Parathyroid adenoma (tissue), 2 donors: ENCODE results near the gene CREBZF.
"Not testable (repeated sequence)": the region's sequence is repeated elsewhere in the genome, so short reads cannot be mapped to it uniquely, and the experiment has no call there.

Experiments
- H2AFZ ChIP-seq: fragments of 300-600 bp; sonication (generic); one replicate; pipeline ENCODE4 v1.7.0; 2017; ENCODE audit warnings: antibody characterized with exemption, mild to moderate bottlenecking
- H3K27ac ChIP-seq: fragments of 300-600 bp; sonication (generic); one replicate; pipeline ENCODE4 v1.7.0; 2017
- H3K27me3 ChIP-seq: fragments of 300-600 bp; sonication (generic); one replicate; pipeline ENCODE4 v1.7.0; 2017; ENCODE audit warnings: low read length; ENCODE audit not compliant: control insufficient read depth, insufficient read depth
- H3K36me3 ChIP-seq: fragments of 300-600 bp; sonication (generic); one replicate; pipeline ENCODE4 v1.7.0; 2017; ENCODE audit warnings: low read length; ENCODE audit not compliant: control insufficient read depth, insufficient read depth
- H3K4me1 ChIP-seq: fragments of 300-600 bp; sonication (generic); one replicate; pipeline ENCODE4 v1.7.0; 2017; ENCODE audit warnings: control low read depth
- H3K4me2 ChIP-seq: fragments of 300-600 bp; sonication (generic); one replicate; pipeline ENCODE4 v1.7.0; 2017; ENCODE audit warnings: low read length
- H3K4me3 ChIP-seq: fragments of 300-600 bp; sonication (generic); one replicate; pipeline ENCODE4 v1.7.0; 2017; ENCODE audit warnings: low read depth, low read length
- H3K79me2 ChIP-seq: fragments of 300-600 bp; sonication (generic); one replicate; pipeline ENCODE4 v1.7.0; 2017; ENCODE audit warnings: control low read depth
- H3K9ac ChIP-seq: fragments of 300-600 bp; sonication (generic); one replicate; pipeline ENCODE4 v1.7.0; 2017; ENCODE audit warnings: mild to moderate bottlenecking
- H3K9me3 ChIP-seq: fragments of 300-600 bp; sonication (generic); one replicate; pipeline ENCODE4 v1.7.0; 2017; ENCODE audit warnings: low read length; ENCODE audit not compliant: control insufficient read depth
- CTCF ChIP-seq: fragments of 300-600 bp; sonication (generic); IDR thresholded peaks from one replicate; pipeline ENCODE4 v1.7.0; 2017; ENCODE audit warnings: antibody characterized with exemption, mild to moderate bottlenecking
- donor health status: primary hyperparathyroidism.

The CREBZF gene

GRCh38 chr11:85656777-85657176 lies 8.2 kb downstream of the CREBZF start:
- no peaks in the 10 kb centered on the region for H3K27me3 ChIP-seq
- H3K4me2 ChIP-seq: no peak overlapping the region
- H3K27ac ChIP-seq: no peak overlapping the region
- H3K79me2 ChIP-seq: peaks cover 4% of the 10 kb centered on the region
- H3K4me3 ChIP-seq: no peak overlapping the region
- no peak overlapping the region for H2AFZ ChIP-seq
- no peak for TF ChIP-seq CTCF
- peaks cover 3% of the 10 kb centered on the region for H3K4me1 ChIP-seq
- H3K9me3 ChIP-seq: no peaks in the 10 kb centered on the region
- no peaks in the 10 kb centered on the region for H3K36me3 ChIP-seq
- no peak overlapping the region for H3K9ac ChIP-seq

GRCh38 chr11:85654343-85654742 lies 10.6 kb downstream of the CREBZF start:
- H3K27ac ChIP-seq, H3K27me3 ChIP-seq: not testable (repeated sequence)

GRCh38 chr11:85652786-85653447 lies 12.0 kb downstream of the CREBZF start:
- Histone ChIP-seq H3K4me2 (no peak overlapping the region), H3K27ac (no peak overlapping the region), H3K9ac (no peak overlapping the region), H3K4me3 (no peak overlapping the region), H3K9me3 (no peaks in the 10 kb centered on the region), H3K36me3 (no peaks in the 10 kb centered on the region), H3K4me1 (no peaks in the 10 kb centered on the region), H2AFZ (no peak overlapping the region), H3K79me2 (no peaks in the 10 kb centered on the region), H3K27me3 (no peaks in the 10 kb centered on the region)
- TF ChIP-seq CTCF: no peak

More at GRCh38 chr11:85654343-85654742, 10.6 kb downstream of the CREBZF start:
- H3K4me1 ChIP-seq, H3K79me2 ChIP-seq, H3K4me3 ChIP-seq, H3K9me3 ChIP-seq, H3K36me3 ChIP-seq, H3K9ac ChIP-seq, H2AFZ ChIP-seq, H3K4me2 ChIP-seq: not testable (repeated sequence)

GRCh38 chr11:85651118-85651517 lies 13.8 kb downstream of the CREBZF start:
- Histone ChIP-seq H3K27ac (no peak overlapping the region), H3K36me3 (no peaks in the 10 kb centered on the region)
- no peak for TF ChIP-seq CTCF

GRCh38 chr11:85647604-85648299 lies 17.2 kb downstream of the CREBZF start, which contains the start of gene TMEM126A:
TMEM126A (plus strand) TSS chr11:85647967; CDS start chr11:85650256, 2,289 bp downstream.
- Histone ChIP-seq H3K27me3 (no peaks in the 10 kb centered on the region), H3K9ac (no peak within 1 kb of the TSS), H3K9me3 (no peaks in the 10 kb centered on the region), H3K36me3 (no peaks in the 10 kb centered on the region), H2AFZ (peak within 1 kb of the TSS; percentile 89), H3K4me1 (no peaks in the 10 kb centered on the region), H3K79me2 (no peaks in the 10 kb centered on the region), H3K4me3 (peak within 1 kb of the TSS; percentile 78), H3K4me2 (peak within 1 kb of the TSS; percentile 86), H3K27ac (peak within 1 kb of the TSS; percentile 71)
- TF ChIP-seq CTCF: no peak

More at GRCh38 chr11:85651118-85651517, 13.8 kb downstream of the CREBZF start:
- H3K4me1 ChIP-seq: no peaks in the 10 kb centered on the region
- no peak overlapping the region for H3K4me3 ChIP-seq
- no peaks in the 10 kb centered on the region for H3K9me3 ChIP-seq
- H3K9ac ChIP-seq: no peak overlapping the region
- H3K79me2 ChIP-seq: no peaks in the 10 kb centered on the region
- H3K4me2 ChIP-seq: no peak overlapping the region
- no peaks in the 10 kb centered on the region for H3K27me3 ChIP-seq
- no peak overlapping the region for H2AFZ ChIP-seq
